Keratinocyte (primary cell): ENCODE measurements around the gene CHCHD6. TPM values are rescaled to one million over a fixed set of nuclear protein-coding genes. Genes with fewer than 3 reads are reported as not detected.

Source experiments
- DNase-seq: peaks from one replicate; pipeline ENCODE4 v3.0.0-alpha.2; 2011; ENCODE audit warnings: low read depth, missing footprints, low spot score
- FAIRE-seq: peaks from 2 replicates; lab custom pipeline; 2011; peaks lifted over from hg19 to GRCh38; lab: Jason Lieb, UNC
- H2AFZ ChIP-seq: 2 replicates; pipeline ENCODE4 v1.6.0; 2012; ENCODE audit warnings: low read length, control low read depth, inconsistent platforms; ENCODE audit not compliant: control insufficient read depth
- H3K27ac ChIP-seq: 2 replicates; pipeline ENCODE4 v1.5.1; 2011; ENCODE audit warnings: low read length; ENCODE audit not compliant: control insufficient read depth, insufficient read depth
- H3K27me3 ChIP-seq: 3 replicates; pipeline ENCODE4 v1.6.0; 2011; ENCODE audit warnings: low read length; ENCODE audit not compliant: control insufficient read depth, insufficient read depth; ENCODE audit errors: extremely low read depth
- H3K36me3 ChIP-seq, 2 experiments: 2 replicates in 1 of 2; 3 replicates in 1 of 2; pipeline ENCODE4 v1.5.1; 2011; ENCODE audit warnings: low read length in 2 of 2, mild to moderate bottlenecking in 1 of 2; ENCODE audit not compliant: control insufficient read depth in 2 of 2, insufficient read depth in 2 of 2; ENCODE audit errors: extremely low read depth in 1 of 2
- H3K4me1 ChIP-seq: 3 replicates; pipeline ENCODE4 v1.5.1; 2011; ENCODE audit warnings: low read length; ENCODE audit not compliant: control insufficient read depth, insufficient read depth; ENCODE audit errors: extremely low read depth
- H3K4me2 ChIP-seq: 3 replicates; pipeline ENCODE4 v1.6.0; 2011; ENCODE audit warnings: low read depth, low read length; ENCODE audit not compliant: control insufficient read depth, insufficient read depth; ENCODE audit errors: extremely low read depth
- H3K4me3 ChIP-seq, 3 experiments: fragments of 200-600 bp in 1 of 3; sonication (generic) in 1 of 3; 2 replicates in 2 of 3; 3 replicates in 1 of 3; pipeline ENCODE4 v1.5.1; 2011 to 2016; ENCODE audit warnings: low read length in 3 of 3, mild to moderate bottlenecking in 3 of 3, control low read depth in 2 of 3, inconsistent platforms in 1 of 3, low read depth in 1 of 3, mixed read lengths in 1 of 3, mixed run types in 1 of 3, moderate library complexity in 1 of 3; ENCODE audit not compliant: control insufficient read depth in 2 of 3, insufficient read depth in 2 of 3; ENCODE audit errors: extremely low read depth in 1 of 3
- H3K79me2 ChIP-seq: 2 replicates; pipeline ENCODE4 v1.6.0; 2012; ENCODE audit warnings: low read length; ENCODE audit not compliant: control insufficient read depth, insufficient read depth
- H3K9ac ChIP-seq: 3 replicates; pipeline ENCODE4 v1.6.0; 2011; ENCODE audit warnings: low read length; ENCODE audit not compliant: control insufficient read depth, insufficient read depth; ENCODE audit errors: extremely low read depth
- H3K9me1 ChIP-seq: 3 replicates; pipeline ENCODE4 v1.6.0; 2011; ENCODE audit warnings: low read length; ENCODE audit not compliant: control insufficient read depth, insufficient read depth; ENCODE audit errors: extremely low read depth
- H3K9me3 ChIP-seq: 2 replicates; pipeline ENCODE4 v1.5.1; 2012; ENCODE audit warnings: low read depth, low read length; ENCODE audit not compliant: control insufficient read depth
- H4K20me1 ChIP-seq: 3 replicates; pipeline ENCODE4 v1.6.0; 2011; ENCODE audit warnings: low read length; ENCODE audit not compliant: control insufficient read depth, insufficient read depth; ENCODE audit errors: extremely low read depth
- CTCF ChIP-seq, 3 experiments: IDR thresholded peaks in 1 of 3; conservative IDR thresholded peaks in 1 of 3; optimal IDR thresholded peaks in 1 of 3; 2 replicates in 2 of 3; 3 replicates in 1 of 3; pipeline versions ENCODE3 to v1.5.1; 2011; ENCODE audit warnings: low read length in 3 of 3, mild to moderate bottlenecking in 3 of 3, moderate library complexity in 2 of 3, control low read depth in 1 of 3, inconsistent platforms in 1 of 3; ENCODE audit not compliant: insufficient read depth in 2 of 3; ENCODE audit errors: extremely low read depth in 1 of 3
- EZH2 ChIP-seq: IDR thresholded peaks from one replicate; pipeline ENCODE4 v1.6.1; 2012; ENCODE audit warnings: inconsistent platforms, mild to moderate bottlenecking, low read length, moderate library complexity
- dilution Hi-C: fragments of 300-500 bp; cut with MboI; formaldehyde crosslinking; loops from one replicate; pipeline ENCODE4 v1.7.0; 2020; ENCODE audit warnings: low sequenced_read_pairs; ENCODE audit not compliant: extremely low pct_ligation_motif_present
- polyA plus RNA-seq, 5 experiments: library from polyadenylated mRNA; depleted of rRNA in 3 of 5; stranded (reverse) in 3 of 5; stranded (forward) in 1 of 5; unstranded in 1 of 5; fragments of >200 nt; gene quantifications; 1 replicate in 1 of 5; 2 replicates in 3 of 5; 3 replicates in 1 of 5; pipeline versions ENCODE4 v1.2.1 to v1.2.3, GENCODE V29; 2011 to 2012; ENCODE audit warnings: missing spikeins in 2 of 5, low read depth in 1 of 5, low replicate concordance in 1 of 5

CHCHD6 gene
- polyA plus RNA-seq, 1 donor (not counting 4 experiments of a cell fraction or from before 2014, with no cell fraction given): 21.7 TPM

GRCh38 chr3:126768903-126769302, 64.9 kb downstream of the CHCHD6 start:
- Histone ChIP-seq H2AFZ (no peak overlapping the region), H3K9me1 (no peaks in the 10 kb centered on the region), H3K9me3 (no peaks in the 10 kb centered on the region), H4K20me1 (no peaks in the 10 kb centered on the region), H3K27me3 (no peaks in the 10 kb centered on the region), H3K79me2 (peaks cover 3% of the 10 kb centered on the region), H3K4me1 (peaks cover 12% of the 10 kb centered on the region), H3K36me3 (no peaks in the 10 kb centered on the region), H3K4me2 (no peak overlapping the region), H3K4me3 (no peak overlapping the region), H3K9ac (no peak overlapping the region), H3K27ac (no peak overlapping the region)
- FAIRE-seq: no peak
- dilution Hi-C loops: no loop called here
- no peak for DNase-seq
- TF ChIP-seq CTCF (optimal IDR thresholded peaks at IDR 0.05 in 1 of 3, IDR thresholded peaks at IDR 0.05 in 1 of 3, conservative IDR thresholded peaks at IDR 0.05 in 1 of 3; ENCODE audit: extremely low read depth in 1 of 3, insufficient read depth in 2 of 3, low read length in 3 of 3) (no peak), EZH2 (no peak)

GRCh38 chr3:126770096-126770495, 66.1 kb downstream of the CHCHD6 start:
- H3K79me2 ChIP-seq: peaks cover 7% of the 10 kb centered on the region
- FAIRE-seq (no peak), DNase-seq (no peak)
- H3K4me1 ChIP-seq: peaks cover 15% of the 10 kb centered on the region
- no peaks in the 10 kb centered on the region for H3K27me3 ChIP-seq
- no peaks in the 10 kb centered on the region for H3K9me1 ChIP-seq
- H3K27ac ChIP-seq: no peak overlapping the region
- TF ChIP-seq EZH2 (no peak), CTCF (optimal IDR thresholded peaks at IDR 0.05 in 1 of 3, IDR thresholded peaks at IDR 0.05 in 1 of 3, conservative IDR thresholded peaks at IDR 0.05 in 1 of 3; ENCODE audit: extremely low read depth in 1 of 3, insufficient read depth in 2 of 3, low read length in 3 of 3) (no peak)
- no peak overlapping the region for H2AFZ ChIP-seq
- dilution Hi-C loops: no loop called here
- H3K9me3 ChIP-seq: no peaks in the 10 kb centered on the region
- no peaks in the 10 kb centered on the region for H4K20me1 ChIP-seq
- no peak overlapping the region for H3K4me3 ChIP-seq
- no peak overlapping the region for H3K4me2 ChIP-seq
- H3K36me3 ChIP-seq: no peaks in the 10 kb centered on the region
- H3K9ac ChIP-seq: no peak overlapping the region
